ENCODE measurements around the gene CASZ1.

DNA sequence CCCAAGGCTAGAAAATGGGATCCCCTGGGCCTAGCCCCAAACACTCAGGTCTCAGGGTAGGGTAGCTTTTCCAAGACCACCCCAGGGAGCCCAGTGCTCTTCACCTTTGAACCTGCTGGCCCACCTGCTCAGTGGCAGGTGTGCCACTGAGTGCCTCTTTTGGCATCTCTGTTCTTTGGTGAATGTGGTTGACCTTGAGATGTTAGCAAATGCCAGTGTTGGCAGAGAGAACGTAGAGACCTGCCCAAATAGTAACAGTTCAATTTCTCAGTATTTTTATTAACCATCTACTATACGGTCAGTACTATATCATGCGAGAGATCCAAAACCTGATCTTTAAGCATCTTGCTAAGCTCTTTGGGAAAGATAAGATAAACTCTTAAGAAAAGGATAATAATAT lies 193.5 kb downstream of the CASZ1 start:
- TF ChIP-seq, protein P1, sequence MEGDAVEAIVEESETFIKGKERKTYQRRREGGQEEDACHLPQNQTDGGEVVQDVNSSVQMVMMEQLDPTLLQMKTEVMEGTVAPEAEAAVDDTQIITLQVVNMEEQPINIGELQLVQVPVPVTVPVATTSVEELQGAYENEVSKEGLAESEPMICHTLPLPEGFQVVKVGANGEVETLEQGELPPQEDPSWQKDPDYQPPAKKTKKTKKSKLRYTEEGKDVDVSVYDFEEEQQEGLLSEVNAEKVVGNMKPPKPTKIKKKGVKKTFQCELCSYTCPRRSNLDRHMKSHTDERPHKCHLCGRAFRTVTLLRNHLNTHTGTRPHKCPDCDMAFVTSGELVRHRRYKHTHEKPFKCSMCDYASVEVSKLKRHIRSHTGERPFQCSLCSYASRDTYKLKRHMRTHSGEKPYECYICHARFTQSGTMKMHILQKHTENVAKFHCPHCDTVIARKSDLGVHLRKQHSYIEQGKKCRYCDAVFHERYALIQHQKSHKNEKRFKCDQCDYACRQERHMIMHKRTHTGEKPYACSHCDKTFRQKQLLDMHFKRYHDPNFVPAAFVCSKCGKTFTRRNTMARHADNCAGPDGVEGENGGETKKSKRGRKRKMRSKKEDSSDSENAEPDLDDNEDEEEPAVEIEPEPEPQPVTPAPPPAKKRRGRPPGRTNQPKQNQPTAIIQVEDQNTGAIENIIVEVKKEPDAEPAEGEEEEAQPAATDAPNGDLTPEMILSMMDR (IDR thresholded peaks at IDR 0.05; ENCODE audit: borderline replicate concordance, extremely low read depth, low read length, poor library complexity, severe bottlenecking) = no peak
- TF ChIP-seq EZH2 (IDR thresholded peaks at IDR 0.05; ENCODE audit: borderline replicate concordance, low read depth, low read length, severe bottlenecking) = no peak

Data from DND-41 (cell line).